Raji (cell line): ENCODE data around the gene TP73.

Experiments
- POLR2A ChIP-seq: IDR thresholded peaks from 2 replicates; pipeline ENCODE4 v1.6.1; 2011; ENCODE audit warnings: low read depth, low read length, control low read depth; ENCODE audit not compliant: insufficient read depth

The TP73 gene

DNA sequence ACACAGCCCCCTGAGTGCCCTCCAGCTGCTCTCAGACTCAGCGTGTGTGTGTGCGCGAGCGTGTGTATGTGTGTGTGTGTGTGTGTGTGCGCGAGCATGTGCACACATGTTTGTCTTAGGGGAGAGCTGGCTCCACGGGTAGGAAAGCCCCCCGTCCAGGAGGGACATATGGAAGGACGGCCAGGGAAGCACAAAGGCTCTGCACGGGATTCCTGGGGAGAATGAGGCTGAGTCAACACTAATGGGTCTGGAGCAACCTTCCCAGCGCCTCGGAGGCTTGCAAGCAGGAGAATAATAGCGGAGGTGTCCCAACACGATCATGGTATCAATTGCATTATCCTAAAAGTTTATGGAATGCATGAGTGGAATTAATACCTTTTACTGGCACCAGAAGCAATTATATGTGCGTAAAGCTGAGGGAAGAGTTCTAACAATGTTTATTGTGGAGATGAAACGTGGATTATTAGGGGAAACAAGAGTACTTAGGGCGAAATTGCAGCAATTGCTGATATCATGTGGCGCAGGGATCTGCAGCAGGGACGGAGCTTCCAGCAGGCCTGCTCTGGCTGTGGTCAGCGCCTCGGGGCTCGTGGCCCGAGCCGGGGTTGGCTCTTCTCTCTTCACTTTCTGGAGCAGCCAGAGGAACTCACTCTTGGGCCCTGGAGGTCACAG lies 59.6 kb downstream of the TP73 start:
- no peak for TF ChIP-seq POLR2A

DNA sequence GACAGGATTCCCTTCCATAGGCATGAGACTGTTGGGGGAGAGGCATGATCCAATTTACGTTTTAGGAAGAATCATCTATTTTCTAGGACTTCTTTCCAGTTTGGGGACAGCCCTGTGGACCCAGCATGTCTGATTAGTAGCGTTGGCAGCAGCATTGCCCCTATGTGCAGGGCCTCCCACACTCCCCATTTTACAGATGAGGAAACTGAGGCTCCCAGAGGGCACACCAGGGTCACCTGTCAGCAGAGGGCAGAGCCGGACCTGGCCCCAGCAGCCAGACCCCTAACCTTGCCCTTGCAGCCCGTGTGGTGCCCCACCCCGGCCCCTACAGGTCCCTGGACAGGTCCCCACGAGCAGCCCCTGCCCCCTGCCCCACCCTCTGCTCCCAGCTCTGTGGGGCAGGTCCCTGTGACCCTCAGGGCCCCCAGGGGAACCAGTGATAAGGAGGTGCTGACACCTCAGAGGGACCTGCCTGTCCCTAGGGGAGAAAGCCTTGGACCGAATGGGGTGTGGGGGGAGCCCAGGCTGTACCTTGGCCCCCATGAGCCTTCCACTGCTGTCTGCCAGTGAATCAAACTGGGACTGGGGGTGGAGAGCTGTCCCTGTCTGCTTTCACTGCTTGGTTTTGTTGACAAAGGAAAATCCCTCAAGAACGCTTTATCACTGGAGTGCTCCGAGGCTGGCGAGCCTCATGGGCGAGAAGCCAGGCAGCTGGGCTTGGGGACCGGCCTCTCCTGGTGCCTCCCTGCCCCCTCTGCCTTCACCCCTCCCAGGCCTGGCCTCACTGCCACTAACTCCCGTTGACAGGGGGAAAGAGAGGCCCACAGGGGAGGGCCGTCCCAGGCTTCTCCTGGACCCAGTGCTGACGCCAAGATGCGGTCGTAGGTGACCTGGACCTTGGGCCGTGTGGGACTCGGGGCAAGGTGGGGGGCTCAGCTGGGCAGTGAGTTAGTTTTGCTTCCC lies 60.5 kb downstream of the TP73 start:
- no peak for TF ChIP-seq POLR2A

GRCh38 chr1:3713840-3714239 lies 61.5 kb downstream of the TP73 start:
- no peak for TF ChIP-seq POLR2A

DNA sequence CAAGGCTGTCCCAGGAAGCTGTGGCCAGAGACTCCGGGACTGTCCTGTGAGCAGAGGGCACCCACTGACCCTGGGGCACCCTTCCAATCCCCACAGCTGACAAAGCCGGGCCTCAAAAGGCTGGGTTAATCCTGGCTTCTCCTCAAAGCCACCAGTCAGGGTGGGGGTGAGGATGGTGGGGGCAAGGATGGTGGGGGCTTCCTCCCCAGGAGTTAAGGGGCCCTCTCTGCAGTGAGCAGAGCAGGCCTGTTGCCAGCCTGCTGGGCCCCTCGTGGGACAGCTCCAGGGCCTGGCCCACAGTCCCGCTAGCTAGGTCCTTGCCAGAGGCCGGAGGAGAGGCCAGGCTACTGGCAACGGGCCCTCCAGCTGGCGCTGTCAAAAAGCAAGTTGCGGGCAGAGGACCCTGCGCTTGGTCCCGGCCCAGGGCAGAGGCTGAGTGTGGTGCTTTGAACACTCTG lies 62.0 kb downstream of the TP73 start:
- TF ChIP-seq POLR2A = no peak

- TF ChIP-seq POLR2A = no peak
These were observed 62.5 kb downstream of the TP73 start for GRCh38 chr1:3714814-3715213.

- TF ChIP-seq POLR2A = no peak
These were observed 64.0 kb downstream of the TP73 start for GRCh38 chr1:3716351-3716750.

DNA sequence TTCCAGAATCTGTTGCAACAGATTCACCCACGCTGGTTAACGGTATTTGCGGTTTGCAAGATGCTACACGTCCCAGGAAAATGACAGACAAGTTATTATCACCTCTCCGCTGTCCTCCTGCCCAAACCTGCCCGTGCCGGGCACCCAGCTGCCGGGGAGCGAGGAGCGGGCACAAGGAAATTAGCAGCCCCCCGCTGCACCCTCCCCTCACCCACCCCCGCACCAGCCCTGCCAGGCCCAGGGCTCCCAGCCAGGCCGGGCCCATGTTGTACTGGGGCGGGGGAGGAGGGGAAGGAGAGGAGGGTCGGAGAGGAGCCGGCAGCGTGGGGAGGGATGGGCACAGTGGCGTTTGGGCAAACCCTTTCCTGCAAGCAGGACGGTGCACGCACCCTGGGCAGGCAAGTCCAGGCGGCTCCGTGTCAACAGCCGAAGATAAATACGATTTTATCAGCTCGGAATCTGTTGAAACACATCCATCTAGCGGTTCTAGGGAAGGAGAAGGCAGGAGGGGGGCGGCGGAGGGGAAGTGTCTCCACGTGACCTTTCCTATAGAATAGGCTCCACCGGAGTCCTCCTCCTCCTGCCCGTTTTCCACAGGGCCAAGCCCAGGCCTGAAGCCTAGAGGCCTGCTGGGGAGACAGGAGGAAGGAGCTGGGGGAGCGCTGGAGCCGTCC lies 64.9 kb downstream of the TP73 start:
- no peak for TF ChIP-seq POLR2A

DNA sequence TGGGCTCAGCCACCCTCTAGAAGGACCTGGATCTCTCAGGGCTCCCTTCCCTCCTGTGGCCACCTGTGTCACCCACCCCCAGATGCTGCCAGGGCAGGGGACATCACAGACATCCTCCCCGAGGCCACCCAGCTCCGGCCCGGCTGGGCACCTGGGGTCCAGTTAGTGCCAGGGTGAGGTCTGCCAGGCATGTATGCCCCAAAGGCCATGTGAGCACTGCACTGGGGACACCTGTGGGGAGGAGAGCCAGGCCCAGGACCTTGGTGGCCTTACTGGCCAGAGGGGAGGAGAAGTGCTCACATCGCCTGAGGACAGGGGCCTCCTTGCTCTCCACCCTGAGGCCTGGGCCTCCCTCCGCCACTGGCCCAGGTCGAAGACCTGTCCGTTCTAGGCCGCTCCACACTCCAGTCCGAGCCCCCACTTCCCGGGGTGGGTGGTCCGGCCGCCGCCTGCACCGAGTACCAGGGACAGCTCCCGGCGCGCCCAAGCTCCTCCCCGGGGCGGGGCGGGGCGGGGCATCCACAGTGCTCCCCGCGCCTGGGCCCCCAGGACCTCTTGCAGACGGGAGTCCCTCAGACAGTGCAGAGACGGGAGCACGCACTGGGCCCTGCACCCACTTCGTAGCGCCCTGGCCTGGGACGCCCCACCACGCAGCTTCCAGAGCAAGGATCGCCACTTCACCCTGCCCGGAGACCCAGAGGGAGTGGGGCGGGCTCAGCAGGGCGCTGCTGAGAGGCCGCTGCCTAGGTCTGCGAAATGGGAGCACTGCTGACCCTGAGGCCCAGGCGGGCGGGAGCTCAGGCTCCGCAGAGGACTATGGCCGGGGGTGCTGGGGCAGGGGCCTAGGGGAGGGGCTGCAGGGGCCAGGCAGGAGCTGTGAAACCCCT lies 65.6 kb downstream of the TP73 start:
- no peak for TF ChIP-seq POLR2A

DNA sequence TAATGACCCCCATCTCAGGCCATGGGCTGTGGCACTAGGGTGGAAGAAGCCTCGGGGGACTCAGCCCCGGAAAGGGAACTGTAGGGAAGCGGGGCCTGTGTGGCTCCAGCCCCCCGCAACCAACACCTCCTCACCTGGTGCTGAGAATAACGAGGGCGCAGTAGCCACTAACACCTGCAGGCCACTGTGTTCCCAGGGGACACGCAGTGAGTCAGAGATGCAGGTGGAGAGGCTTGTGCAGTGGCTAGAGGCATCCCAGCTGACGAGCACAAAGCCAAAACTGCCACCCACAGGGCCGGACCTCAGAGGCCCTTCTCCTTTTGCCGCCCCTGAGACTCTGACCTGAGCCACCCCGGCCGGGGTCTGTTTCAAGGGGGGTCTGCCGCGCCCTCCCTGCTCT lies 66.4 kb downstream of the TP73 start:
- no peak for TF ChIP-seq POLR2A

DNA sequence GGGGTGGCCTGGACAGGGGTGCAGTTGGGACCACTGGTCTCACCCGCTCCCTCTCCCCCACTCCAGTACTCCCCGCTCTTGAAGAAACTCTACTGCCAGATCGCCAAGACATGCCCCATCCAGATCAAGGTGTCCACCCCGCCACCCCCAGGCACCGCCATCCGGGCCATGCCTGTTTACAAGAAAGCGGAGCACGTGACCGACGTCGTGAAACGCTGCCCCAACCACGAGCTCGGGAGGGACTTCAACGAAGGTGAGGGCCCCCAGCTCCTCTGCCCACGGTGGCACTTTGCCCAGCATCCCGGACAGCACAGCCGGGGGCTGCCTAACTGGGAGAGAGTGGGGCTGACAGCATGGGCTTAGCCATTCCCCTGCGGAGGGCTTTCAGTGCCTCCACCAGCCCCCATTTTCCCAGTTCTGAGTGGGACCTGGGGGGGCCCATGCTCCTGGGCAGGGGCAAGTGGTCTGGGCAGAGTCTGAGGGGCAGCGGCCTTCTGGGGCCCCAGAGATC lies 69.7 kb downstream of the TP73 start:
- no peak for TF ChIP-seq POLR2A

GRCh38 chr1:3722846-3723245 lies 70.5 kb downstream of the TP73 start:
- no peak for TF ChIP-seq POLR2A

DNA sequence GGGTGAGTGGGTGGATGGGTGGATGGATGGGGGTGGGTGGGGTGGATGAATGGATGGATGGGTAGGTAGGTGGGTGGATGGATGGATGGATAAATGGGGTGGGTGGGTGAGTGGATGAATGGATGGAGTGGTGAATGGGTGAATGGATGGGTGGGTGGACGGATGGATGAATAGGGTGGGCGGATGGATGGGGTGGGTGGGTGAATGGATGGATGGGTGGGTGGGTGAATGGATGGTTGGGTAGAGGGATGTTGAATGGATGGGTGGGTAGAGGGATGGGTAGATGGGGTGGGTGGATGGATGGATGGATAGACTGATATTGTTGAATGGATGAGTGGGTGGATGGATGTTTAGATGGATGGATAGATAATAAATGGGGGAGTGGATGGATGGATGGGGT lies 73.0 kb downstream of the TP73 start:
- TF ChIP-seq POLR2A = no peak

DNA sequence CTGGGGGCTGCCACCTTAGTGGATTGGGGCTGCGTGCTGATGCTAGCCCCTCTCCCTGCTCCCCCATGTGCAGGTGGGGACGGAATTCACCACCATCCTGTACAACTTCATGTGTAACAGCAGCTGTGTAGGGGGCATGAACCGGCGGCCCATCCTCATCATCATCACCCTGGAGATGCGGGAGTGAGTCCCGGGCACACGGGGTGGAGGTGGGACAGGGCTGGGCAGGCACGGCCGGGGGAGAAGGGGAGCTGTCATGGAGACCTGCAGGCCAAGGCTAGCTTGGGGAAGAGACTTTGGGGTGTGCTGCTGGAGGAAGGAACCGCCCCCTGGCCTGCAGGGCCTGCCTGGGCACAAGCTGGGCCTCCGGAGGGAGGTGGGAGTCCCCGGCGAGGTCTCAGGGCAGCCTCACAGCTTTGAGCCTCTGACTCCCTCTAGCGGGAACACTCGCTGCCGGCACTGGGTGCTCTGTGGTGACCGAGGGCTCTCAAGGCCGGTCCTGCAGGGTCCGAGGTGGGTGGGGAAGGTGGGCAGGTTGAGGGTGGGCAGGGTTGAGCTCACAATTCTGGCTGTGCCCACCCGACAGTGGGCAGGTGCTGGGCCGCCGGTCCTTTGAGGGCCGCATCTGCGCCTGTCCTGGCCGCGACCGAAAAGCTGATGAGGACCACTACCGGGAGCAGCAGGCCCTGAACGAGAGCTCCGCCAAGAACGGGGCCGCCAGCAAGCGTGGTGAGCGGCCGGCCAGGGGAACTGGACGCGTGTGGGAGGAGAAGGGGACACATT lies 74.9 kb downstream of the TP73 start:
- TF ChIP-seq POLR2A = no peak
